ACHN (cell line): ENCODE results near the gene FEM1B.
A peak's percentile ranks its signal among the peaks of the same experiment; 100 is the strongest.

Experiments
- DNase-seq: peaks from one replicate; pipeline ENCODE4 v3.0.0-alpha.2; 2015
- in situ Hi-C: cut with HindIII; loops from 2 replicates; pipeline ENCODE4 v1.10.0; 2017; ENCODE audit warnings: low sequenced_read_pairs, low pct_ligation_motif_present, low pct_unique_long_range_greater_than_20kb

Gene FEM1B

DNA sequence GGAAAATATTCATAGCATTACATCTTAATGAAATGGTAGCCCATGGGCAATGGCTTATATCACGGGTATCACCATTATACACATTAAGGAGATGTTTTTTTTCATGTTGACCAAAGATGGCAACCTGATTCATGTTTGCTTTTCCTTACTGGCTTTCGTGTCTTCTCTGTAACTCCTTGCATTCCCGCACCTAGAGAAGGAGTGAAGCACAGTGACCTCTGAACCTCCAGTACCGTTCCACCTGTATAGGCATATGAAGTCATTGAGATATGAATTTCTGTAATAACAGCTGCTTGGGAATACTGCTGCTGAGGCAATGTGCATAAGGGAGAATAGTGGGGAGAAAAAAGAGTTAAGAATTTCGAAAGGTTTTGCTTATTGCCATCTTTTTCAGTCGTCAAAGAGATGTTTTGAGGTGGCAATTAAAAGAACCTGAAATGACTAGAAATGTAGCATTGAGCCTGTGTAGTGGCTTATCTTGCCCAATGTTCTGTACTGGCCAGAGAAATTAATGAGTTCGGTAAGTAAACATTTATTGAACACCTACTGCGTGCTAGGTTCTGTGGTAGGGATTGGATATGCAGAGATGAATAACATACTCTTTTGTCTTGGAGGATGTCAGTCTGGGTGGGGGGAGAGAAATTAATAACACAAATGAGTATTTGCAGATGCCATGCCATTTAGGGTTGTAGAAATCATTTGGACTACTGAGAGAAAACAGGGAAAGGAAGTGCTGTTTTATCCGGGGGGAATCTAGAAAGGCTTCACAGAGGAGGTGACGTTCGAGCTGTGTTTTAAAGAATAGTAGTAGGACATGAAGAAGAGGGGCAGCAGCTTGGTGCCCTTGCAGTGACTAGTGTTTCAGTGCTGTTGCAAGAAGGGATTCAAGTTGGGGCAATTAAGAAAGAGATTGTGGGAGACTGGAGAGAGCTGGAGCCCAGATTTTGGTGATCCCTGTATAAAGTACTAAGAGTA is 2.5 kb downstream of the FEM1B start:
- DNase-seq, result no peak
- in situ Hi-C loops, result no loop called here

DNA sequence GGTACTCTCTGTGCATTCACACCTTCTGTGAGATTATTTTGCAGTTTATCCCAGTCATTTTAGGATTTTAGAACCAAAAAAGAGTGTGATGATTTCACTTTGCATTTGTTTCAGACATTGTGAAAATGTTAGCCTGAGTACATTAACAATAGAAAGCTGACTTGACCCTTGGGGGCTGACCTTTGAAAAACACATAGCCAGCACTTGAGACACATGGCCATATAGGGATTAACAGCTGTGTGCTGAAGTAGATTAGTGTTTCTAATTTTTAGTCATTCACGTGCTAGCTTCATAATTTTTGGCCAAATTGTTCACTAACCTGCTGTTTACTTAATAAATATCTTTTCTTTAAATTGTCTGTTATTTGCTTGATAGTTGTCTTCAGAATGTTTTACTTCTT is 3.5 kb downstream of the FEM1B start:
- in situ Hi-C loops, result no loop called here
- DNase-seq, result no peak

DNA sequence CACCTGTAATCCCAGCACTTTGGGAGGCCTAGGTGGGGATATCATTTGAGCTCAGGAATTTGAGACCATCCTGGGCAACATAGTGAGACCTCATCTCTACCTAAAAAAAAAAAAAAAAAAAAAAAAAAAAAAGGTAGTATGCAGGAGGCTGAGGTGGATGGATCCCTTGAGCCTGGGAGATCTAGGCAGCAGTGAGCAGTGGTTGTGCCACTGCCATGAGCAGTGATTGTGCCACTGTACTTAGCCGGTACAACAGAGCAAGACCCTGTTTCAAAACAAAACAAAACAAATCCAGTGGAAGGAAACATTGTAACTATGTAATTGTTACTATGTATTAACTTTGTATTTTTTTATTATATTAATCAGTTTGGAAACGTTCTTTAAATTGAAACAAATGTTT is 5.9 kb downstream of the FEM1B start:
- DNase-seq, result no peak
- in situ Hi-C loops, result no loop called here

DNA sequence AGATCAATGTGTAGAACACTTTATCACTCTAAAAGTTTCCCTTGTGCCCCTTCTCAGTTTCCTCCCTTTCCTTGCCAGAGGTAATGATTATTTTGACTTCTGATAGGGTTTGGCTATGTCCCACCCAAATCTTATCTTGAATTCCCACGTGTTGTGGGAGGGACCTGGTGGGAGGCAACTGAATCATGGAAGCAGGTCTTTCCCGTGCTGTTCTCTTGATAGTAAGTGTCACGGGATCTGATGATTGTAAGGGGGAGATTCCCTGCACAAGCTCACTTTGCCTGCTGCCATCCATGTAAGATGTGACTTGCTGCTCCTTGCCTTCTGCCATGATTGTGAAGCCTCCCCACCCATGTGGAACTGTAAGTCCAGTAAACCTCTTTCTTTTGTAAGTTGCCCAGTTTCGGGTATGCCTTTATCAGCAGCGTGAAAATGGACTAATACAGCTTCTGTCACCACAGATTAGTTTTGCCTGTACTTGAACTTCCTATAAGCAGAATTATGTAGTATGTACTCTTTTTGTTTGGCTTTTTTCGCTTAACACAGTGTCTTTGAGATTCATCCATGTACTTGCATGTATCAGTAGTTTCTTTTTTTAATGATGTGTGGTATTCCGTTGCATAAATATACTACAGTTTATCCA is 7.2 kb downstream of the FEM1B start:
- no peak for DNase-seq
- in situ Hi-C loops, result no loop called here

DNA sequence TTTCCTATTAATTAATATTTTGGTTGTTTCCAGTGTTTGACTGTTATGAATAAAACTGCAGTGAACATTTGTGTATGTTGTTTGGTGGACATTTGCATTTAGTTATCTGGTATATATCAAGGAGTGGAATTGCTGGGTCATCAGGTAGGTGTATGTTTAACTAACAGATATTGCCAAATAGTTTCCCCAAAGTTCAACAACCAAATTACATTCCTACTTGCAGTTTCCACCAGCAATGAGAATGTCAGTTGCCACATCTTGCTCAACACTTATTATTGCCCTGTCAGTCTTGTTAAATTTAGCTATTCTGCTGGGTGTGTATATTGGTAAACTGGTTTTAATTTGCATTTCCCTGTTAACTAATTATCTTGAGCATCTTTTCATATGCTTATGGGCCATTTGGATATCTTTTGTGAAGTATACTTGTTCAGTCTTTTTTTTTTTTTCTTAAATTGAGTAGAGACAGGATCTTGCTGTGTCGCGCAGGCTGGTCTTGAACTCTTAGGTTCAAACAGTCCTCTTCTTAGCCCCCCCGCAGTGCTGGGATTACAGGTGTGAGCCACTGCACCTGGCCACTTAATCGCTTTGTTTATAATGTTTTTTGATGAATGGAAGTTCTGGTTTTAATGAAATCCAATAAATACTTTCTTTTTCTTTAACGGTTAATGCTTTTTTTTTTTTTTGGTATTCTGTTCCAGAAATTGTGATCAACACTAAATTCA is 7.9 kb downstream of the FEM1B start:
- in situ Hi-C loops, result no loop called here
- no peak for DNase-seq

DNA sequence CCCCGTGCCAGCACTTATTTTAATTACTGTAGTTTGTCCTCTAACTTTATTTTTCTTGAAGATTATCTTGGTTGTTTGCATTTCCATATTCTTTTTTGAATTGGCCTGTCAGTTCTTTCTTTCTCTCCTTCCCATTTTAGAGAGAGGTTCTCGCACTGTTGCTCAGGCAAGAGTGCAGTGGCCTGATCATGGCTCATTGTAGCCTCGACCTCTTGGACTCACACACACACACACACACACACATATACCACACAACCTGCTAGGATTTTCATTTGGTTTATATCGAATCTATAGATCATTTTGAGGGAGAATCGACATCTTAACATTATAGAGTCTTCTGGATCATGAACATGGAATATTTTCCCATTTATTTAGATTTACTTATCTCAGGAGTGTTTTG is 8.7 kb downstream of the FEM1B start:
- in situ Hi-C loops, result no loop called here
- DNase-seq, result no peak

DNA sequence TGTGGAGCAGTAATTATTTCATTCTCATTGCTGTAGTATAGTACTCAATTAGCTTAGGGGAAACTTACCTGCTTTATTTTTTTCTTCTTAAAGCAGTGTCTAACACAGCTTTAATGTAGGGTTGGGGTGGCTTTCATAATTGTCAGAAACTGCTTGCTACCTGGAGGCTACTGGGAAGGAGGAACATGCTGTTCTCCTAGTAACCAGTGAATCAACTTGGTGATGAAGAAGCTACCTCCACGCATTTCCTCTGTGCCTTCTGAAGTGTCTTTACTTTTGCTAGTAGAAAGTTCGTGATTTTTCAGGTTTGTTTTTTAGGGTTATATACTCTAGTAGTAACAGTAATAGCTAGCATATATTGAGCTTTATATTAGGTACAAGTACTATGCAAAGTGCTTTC is 11.5 kb downstream of the FEM1B start:
- DNase-seq, result no peak
- in situ Hi-C loops, result no loop called here

DNA sequence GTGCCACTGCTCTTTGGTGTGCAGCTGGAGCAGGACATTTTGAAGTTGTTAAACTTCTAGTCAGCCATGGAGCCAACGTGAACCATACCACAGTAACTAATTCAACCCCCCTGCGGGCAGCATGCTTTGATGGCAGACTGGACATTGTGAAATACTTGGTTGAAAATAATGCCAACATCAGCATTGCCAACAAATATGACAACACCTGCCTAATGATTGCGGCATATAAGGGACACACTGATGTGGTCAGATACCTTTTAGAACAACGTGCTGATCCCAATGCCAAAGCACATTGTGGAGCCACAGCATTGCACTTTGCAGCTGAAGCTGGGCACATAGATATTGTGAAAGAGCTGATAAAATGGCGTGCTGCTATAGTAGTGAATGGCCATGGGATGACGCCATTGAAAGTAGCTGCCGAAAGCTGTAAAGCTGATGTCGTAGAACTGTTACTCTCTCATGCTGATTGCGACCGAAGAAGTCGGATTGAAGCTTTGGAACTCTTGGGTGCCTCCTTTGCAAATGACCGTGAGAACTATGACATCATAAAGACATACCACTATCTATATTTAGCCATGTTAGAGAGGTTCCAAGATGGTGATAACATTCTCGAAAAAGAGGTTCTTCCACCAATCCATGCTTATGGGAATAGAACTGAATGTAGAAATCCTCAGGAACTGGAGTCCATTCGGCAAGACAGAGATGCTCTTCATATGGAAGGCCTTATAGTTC is 12.2 kb downstream of the FEM1B start:
- no peak for DNase-seq
- in situ Hi-C loops, result no loop called here

DNA sequence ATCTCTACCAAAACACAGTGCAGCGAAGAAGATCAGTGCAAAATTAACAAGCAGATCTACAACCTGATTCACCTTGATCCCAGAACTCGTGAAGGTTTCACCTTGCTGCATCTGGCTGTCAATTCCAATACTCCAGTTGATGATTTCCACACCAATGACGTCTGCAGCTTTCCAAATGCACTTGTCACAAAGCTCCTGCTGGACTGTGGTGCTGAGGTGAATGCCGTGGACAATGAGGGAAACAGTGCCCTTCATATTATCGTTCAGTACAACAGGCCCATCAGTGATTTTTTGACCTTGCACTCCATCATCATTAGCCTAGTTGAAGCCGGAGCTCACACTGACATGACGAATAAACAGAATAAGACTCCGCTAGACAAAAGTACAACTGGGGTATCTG is 13.2 kb downstream of the FEM1B start:
- in situ Hi-C loops, result no loop called here
- no peak for DNase-seq

DNA sequence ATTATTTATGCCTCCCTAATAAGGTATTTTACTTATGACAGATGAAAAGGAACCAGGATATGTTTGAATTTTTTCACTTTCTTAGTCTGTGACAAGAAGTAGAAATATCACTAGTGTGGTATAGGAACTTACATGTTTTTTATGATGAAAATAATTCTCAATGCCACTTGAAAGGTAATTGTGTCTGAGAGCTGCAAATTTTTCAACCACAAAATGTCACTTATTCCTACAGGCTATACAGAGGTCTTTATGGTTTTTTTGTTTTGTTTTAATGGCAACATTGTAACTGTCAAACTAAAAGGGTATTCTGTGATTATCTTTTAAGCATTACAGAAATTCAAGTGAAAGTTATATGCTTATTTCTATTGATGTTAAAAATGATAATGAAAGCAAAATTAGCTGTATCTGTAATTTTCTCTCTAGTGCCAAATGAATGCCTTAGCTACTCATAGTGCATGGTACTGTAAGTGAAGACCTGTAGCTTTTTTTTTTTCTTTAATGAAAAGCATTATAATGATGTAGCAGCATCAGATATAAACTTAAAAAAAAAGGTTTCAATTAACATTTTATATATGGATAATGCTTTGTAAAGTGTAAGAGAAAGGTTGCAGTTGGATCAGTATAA is 14.7 kb downstream of the FEM1B start:
- DNase-seq, result no peak
- in situ Hi-C loops, result no loop called here

DNA sequence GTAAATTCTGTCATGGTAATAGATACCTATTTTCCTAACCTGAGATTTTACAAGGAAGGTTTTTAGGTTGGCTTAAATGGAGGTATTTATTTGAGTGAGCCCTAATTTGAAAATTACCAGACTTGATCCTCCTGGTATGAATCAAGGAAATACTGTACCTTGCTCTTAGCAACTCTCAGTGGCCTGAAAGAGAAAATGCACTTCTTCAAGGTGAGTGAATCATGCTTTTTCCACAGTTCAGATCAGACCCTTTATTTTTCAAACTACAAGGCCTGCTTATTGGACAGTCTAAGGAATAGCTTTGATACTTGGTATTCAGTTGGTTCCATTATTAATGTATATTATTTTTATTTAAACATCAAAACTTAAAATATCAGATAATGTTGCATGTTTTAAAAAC is 15.4 kb downstream of the FEM1B start:
- in situ Hi-C loops, result no loop called here

DNA sequence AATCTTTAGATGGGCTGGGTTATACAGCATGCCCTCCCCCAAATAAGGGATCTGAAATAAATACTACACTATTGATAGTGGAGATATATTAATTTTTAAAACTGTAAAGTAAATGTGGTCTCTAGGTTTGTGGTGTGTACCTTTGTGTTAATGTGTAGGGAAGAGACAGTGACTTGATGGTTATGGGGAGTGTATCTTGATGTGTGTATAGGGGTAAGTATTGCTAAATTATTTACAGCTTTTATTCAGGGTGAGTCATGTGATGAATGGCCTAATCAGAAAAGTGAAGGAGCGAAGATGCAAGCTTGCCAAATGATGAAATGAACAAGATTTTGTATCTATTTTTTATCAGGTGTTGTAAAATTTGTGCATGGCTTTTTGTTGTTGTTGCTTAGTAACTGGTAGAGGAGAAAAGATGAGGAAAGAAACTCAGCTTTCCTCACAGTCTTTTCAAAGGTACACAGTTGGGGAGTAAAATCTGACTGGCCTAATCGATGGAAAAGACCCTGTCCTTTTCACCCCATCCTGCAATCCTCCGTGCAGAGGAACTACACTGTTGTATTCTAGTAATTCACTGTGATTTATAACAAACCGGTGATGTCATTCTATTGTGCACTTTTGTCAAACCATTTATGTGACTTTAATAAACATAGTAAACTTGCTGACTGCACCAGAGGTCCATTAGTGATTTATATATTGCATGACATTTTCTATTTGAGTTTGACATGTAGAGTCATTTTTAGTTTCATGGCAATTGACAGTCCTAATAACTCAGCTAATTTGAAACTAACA is 17.7 kb downstream of the FEM1B start:
- DNase-seq, result no peak
- in situ Hi-C loops, result no loop called here

More for the DNA sequence above, 15.4 kb downstream of the FEM1B start:
- DNase-seq, result no peak

DNA sequence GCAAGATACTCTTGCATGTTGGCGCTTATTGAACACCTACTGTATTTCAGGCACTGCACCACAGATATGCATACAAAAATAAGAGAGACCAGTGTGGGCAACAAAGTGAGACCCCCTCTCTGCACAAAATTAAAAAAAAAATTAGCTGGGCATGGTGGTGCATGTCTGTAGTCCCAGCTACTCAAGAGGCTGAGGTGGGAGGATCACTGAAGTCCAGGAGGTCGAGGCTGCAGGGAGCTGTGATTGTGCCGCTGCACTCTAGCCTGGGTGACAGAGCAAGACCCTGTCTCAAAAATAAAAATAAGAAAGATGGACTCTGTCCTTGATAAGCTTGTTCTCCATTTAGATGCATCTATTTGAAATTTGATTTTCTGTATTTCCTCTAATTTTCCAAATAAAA is 20.8 kb downstream of the FEM1B start:
- in situ Hi-C loops, result no loop called here
- DNase-seq, result no peak

DNA sequence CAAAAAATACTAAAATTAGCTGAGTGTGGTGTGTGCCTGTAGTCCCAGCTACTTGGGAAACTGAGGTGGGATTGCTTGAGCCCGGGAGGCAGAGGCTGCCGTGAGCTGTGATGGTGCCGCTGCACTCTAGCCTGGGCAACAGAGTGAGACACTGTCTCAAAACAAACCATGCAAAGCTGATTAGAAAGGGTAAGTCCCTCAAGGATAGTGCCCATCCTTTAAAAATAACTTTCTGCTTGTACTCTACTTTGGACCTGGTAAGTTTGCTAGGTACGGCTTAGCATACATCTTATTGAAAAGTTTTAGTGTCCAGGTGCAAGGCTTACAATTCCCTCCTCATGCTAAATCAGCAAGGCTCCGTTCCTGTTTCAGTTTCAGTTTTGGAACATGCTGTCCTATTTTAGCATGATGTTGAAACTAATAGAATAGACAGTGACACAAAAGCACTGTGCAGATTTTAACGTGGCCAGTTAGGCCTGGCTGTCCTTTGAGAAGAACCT is 21.4 kb downstream of the FEM1B start:
- in situ Hi-C loops, result no loop called here
- peak; percentile 49 for DNase-seq

DNA sequence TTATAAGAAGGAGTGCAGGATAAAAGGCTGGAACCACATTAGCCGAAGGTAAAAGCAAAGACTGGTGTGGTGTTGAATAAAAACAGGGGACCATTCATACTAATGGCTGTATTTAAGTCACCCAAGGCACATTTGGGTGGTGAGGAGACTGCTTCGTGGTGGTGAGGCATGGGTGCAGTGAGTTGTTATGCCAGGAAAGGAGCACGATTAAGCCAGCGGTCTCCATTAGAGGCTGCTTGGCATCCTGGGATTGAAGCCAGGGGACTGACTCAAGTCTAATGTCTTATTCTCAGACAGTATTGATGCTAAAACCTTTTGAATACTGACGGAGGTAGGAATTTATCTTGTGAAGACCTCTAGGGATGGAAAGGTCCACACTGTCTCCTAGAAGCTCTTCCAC is 21.9 kb downstream of the FEM1B start:
- peak; percentile 9 for DNase-seq
- in situ Hi-C loops, result no loop called here

DNA sequence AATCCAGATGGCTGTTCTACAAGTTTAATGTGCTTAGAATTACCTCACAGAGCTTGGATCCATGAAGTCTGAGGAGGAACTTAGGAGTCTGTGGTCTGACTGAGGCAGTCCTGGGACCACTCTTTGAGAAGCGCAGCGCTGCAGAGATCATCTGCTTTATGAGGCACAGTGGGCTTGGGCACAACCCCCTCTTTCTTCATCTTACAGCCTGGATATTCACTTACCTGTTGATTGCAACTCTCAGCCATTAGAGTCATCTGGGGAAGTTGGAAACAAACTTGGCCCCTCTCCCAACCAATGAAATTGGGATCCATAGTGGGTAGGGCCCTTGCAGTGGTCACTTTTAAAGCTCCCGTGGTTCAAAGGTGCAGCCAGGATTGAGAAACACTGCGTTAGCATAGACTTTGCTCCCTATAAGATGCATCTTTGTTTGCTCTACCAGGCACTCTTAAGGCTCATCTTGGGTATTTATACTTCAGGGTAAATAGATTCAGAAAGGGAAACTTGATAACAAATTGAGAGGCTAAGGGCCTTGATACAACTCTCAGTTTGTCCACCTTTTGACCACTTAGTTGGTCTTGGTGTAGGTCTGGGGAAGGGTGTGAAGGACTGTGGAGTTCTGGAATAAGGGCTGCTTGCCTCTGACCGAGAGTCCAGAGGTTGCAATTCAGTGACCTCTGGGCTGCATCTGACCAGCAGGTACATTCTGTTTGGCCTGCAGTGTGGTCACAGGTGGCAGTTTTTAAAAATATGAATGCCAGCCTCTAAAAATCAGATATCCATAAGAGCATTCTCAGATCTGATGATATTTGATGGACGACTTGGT is 22.8 kb downstream of the FEM1B start:
- in situ Hi-C loops, result no loop called here

DNA sequence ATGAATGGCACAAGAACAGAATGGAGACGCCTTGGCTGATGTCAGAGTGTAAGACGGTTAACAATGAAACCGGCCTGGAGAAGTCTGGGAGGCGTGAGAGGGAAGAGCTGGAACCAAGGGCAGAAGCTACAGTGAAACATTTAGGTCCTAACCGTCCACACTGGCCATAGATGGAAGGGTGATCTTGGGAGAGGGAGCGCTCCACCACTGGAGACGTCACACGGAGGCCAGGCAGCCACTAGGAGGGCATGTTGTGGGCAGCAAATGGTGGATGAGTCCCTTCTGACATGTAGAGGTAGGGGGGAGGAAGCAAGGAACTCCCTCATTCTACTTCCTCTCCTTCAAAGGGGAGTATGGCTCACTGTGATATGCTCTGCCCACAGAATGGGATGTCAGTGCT is 23.8 kb downstream of the FEM1B start:
- in situ Hi-C loops, result no loop called here
- no peak for DNase-seq

More for the DNA sequence above, 22.8 kb downstream of the FEM1B start:
- no peak for DNase-seq
